ENCODE data around the gene ALPK1.
A peak's percentile ranks its signal among the peaks of the same experiment; 100 is the strongest.
"Not testable (repeated sequence)": the region's sequence is repeated elsewhere in the genome, so short reads cannot be mapped to it uniquely, and the experiment has no call there.

The ALPK1 gene

DNA sequence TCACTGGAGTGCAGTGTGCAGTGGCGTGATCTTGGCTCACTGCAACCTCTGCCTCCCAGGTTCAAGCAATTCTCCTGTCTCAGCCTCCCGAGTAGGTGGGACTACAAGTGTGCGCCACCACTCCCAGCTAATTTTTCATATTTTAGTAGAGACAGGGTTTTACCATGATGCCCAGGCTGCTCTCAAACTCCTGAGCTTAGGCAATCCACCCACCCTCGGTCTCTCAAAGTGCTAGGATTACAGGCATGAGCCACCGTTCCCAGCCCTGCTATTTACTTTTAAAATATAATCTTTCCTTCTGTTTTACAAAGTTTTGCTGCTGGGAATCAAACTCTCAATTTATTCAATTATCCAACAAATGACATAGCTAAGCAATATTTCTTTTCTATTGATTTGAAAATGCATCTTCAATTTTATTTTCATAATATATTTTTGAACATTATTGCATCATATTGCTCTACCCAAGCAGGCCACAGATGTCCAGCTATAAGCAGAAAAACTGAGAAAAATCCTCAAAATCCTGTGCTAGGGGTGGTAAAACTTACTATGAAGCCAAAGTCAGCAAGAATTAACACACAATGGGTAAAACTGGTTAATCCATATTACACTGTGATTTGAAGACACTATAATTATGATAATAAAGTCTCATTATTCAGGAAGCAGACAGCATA lies 16.6 kb upstream of the ALPK1 start:
- TF ChIP-seq CTCF (IDR thresholded peaks at IDR 0.05): no peak
- Histone ChIP-seq H3K36me3 (peaks cover 0 to 9% (median 0%) of the 10 kb centered on the region in 3 donors), H3K4me1 (peaks cover 0 to 24% (median 11%) of the 10 kb centered on the region in 4 donors), H3K4me3 (no peak overlapping the region), H3K9me3 (no peaks in the 10 kb centered on the region), H3K27ac (no peak overlapping the region), H3K27me3 (no peaks in the 10 kb centered on the region)
- intact Hi-C loops (cut with DNase I; ENCODE audit: low total_unique reads): no loop called here
- DNase-seq: no peak

- intact Hi-C loops (cut with DNase I; ENCODE audit: low total_unique reads); H3K36me3 ChIP-seq; H3K27ac ChIP-seq; DNase-seq; H3K4me3 ChIP-seq; H3K27me3 ChIP-seq; H3K9me3 ChIP-seq: not testable (repeated sequence)
- peaks cover 0 to 29% (median 11%) of the 10 kb centered on the region in 4 donors for H3K4me1 ChIP-seq
Observed at GRCh38 chr4:112281895-112282398, 15.2 kb upstream of the ALPK1 start.

- H3K9me3 ChIP-seq: no peaks in the 10 kb centered on the region
- DNase-seq: no peak
- intact Hi-C loops (cut with DNase I; ENCODE audit: low total_unique reads): no loop called here
- no peaks in the 10 kb centered on the region for H3K36me3 ChIP-seq
- no peak for TF ChIP-seq CTCF (IDR thresholded peaks at IDR 0.05)
- H3K27me3 ChIP-seq: no peaks in the 10 kb centered on the region
- H3K4me1 ChIP-seq: peaks cover 0 to 29% (median 11%) of the 10 kb centered on the region in 4 donors
- no peak overlapping the region for H3K4me3 ChIP-seq
- peak overlapping the region in 1 of 2 donors; percentile 81 for H3K27ac ChIP-seq
Observed at GRCh38 chr4:112282860-112283667, 14.1 kb upstream of the ALPK1 start.

GRCh38 chr4:112284166-112284565 lies 13.0 kb upstream of the ALPK1 start:
- H3K4me3 ChIP-seq: peak overlapping the region; percentile 71 to 97
- H3K36me3 ChIP-seq: no peaks in the 10 kb centered on the region
- intact Hi-C loops (cut with DNase I; ENCODE audit: low total_unique reads): no loop called here
- H3K9me3 ChIP-seq: no peaks in the 10 kb centered on the region
- peaks cover 0 to 25% (median 11%) of the 10 kb centered on the region in 4 donors for H3K4me1 ChIP-seq
- no peaks in the 10 kb centered on the region for H3K27me3 ChIP-seq
- peak overlapping the region; percentile 81 to 88 for H3K27ac ChIP-seq
- no peak for DNase-seq
- no peak for TF ChIP-seq CTCF (IDR thresholded peaks at IDR 0.05)

DNA sequence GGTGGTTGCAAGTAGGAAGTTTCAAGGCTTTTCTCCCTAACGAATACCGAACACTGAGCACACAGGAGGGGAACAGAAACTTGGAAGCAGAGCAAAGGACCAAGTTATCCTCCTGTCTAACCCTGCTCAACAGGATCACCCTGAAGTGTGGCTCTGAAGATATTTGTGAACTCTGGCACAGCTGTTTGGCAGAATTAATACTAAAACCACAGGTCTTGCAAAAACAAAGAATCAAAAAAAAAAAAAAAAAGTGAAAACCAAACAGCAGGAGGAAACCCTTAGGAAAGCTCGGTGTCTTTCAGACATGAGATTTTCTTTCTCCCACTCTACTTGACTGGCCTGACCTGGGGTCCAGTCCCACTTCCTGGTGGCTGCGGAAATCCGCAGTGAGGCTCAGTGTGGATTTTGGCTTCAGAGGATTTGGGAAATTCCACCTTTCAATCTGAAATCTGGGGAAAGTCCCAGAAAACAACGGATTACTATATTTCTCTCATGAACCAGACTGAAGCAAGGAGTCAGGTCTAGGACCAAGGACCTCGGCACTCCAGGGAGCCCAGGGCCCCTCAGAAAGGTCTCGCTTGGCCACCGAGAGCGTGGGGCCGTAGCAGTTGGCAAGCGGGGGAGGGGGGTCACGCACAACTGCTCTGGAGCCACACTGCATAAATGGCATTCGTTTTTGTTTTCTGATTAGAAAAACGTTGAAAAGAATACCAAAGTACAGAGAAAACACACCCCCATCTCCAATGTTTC lies 12.3 kb upstream of the ALPK1 start:
- Histone ChIP-seq H3K9me3 (no peaks in the 10 kb centered on the region), H3K27ac (peak overlapping the region; percentile 81 to 88), H3K36me3 (no peaks in the 10 kb centered on the region), H3K4me1 (peaks cover 0 to 20% (median 9%) of the 10 kb centered on the region in 4 donors), H3K4me3 (peak overlapping the region; percentile 71 to 97), H3K27me3 (no peaks in the 10 kb centered on the region)
- intact Hi-C loops (cut with DNase I; ENCODE audit: low total_unique reads): no loop called here
- TF ChIP-seq CTCF (IDR thresholded peaks at IDR 0.05): no peak
- no peak for DNase-seq

Data from tibial artery (tissue), 4 donors.